HL-60 (cell line): ENCODE measurements around the gene KCNJ6.
"Not testable (repeated sequence)": the region's sequence is repeated elsewhere in the genome, so short reads cannot be mapped to it uniquely, and the experiment has no call there.

ENCODE experiments used
- DNase-seq, 2 experiments: peaks; one replicate each; pipeline ENCODE4 v3.0.0-alpha.2; 2010 to 2020; ENCODE audit warnings: low read depth in 1 of 2, low spot score in 1 of 2
- H3K27ac ChIP-seq: fragments of 250-450 bp; sonication (Bioruptor Pico); replicated peaks from 2 replicates; pipeline ENCODE4 v1.5.1; 2020; ENCODE audit warnings: mild to moderate bottlenecking, moderate library complexity
- H3K27me3 ChIP-seq: fragments of 250-450 bp; sonication (Bioruptor Pico); 2 replicates; pipeline ENCODE4 v1.5.1; 2021; ENCODE audit warnings: mild to moderate bottlenecking, moderate library complexity; ENCODE audit not compliant: insufficient read depth, poor library complexity, severe bottlenecking
- H3K4me3 ChIP-seq: replicated peaks from 2 replicates; pipeline ENCODE4 v1.5.1; 2011; ENCODE audit warnings: mild to moderate bottlenecking, control low read depth, low read length; ENCODE audit not compliant: insufficient read depth
- CTCF ChIP-seq: IDR thresholded peaks from one replicate; pipeline ENCODE4 v1.5.1; 2011; ENCODE audit warnings: low read length, control low read depth, inconsistent platforms; ENCODE audit not compliant: insufficient read depth
- GABPA ChIP-seq: IDR thresholded peaks from 2 replicates; pipeline ENCODE4 v1.6.1; 2012; ENCODE audit warnings: low read depth
- POLR2AphosphoS5 ChIP-seq: IDR thresholded peaks from 2 replicates; pipeline ENCODE4 v1.6.1; 2012; ENCODE audit warnings: low read depth
- REST ChIP-seq: IDR thresholded peaks from 2 replicates; pipeline ENCODE4 v1.6.1; 2012; ENCODE audit warnings: low read depth; ENCODE audit not compliant: insufficient replicate concordance
- SPI1 ChIP-seq: IDR thresholded peaks from 2 replicates; pipeline ENCODE4 v1.6.1; 2012; ENCODE audit warnings: low read depth, mild to moderate bottlenecking, borderline replicate concordance

KCNJ6 gene

GRCh38 chr21:37665230-37666024 is 250.8 kb downstream of the KCNJ6 start:
- no peak for DNase-seq
- Histone ChIP-seq H3K27me3 (peaks cover 2% of the 10 kb centered on the region), H3K4me3 (no peak overlapping the region), H3K27ac (no peak overlapping the region)
- TF ChIP-seq POLR2AphosphoS5: no peak
- TF ChIP-seq SPI1: no peak
- no peak for TF ChIP-seq GABPA
- no peak for TF ChIP-seq REST
- no peak for TF ChIP-seq CTCF

DNA sequence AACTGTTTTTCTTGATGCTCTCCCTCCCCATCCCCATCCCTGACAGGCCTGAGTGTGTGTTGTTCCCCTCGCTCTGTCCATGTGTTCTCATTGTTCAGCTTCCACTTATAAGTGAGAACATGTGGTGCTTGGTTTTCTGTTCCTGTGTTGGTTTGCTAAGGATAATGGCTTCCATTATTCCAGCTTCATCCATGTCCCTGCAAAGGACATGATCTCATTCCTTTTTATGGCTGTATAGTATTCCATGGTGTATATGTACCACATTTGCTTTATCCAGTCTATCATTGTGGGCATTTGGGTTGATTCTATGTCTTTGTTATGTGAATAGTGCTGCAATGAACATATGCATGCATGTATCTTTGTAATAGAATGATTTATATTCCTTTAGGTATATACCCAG is 254.0 kb downstream of the KCNJ6 start:
- DNase-seq, H3K4me3 ChIP-seq, H3K27me3 ChIP-seq, H3K27ac ChIP-seq: not testable (repeated sequence)

DNA sequence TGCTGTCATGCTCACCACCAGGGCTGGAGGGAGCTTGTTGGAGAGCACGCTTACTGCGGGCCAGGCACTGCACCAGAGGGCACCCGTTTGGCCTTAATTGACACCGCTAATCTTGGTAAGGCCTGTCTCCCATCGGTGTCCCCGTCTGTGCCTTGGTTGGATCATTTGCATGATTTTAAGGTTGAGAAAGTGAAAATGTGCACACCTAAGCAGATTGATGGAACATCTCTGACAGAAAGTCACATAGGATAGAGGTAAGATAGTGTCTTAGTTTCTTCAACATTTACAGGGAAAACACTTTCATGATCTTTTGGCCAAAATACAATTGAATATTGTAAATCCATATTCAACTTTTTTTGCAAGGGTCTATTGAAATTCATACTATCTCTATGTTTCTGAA is 255.5 kb downstream of the KCNJ6 start:
- H3K27me3 ChIP-seq: peaks cover 2% of the 10 kb centered on the region
- no peak for TF ChIP-seq SPI1
- TF ChIP-seq CTCF: no peak
- TF ChIP-seq REST: no peak
- no peak for TF ChIP-seq POLR2AphosphoS5
- TF ChIP-seq GABPA: no peak
- no peak for DNase-seq
- no peak overlapping the region for H3K4me3 ChIP-seq
- H3K27ac ChIP-seq: no peak overlapping the region

GRCh38 chr21:37659874-37660273 is 256.4 kb downstream of the KCNJ6 start:
- no peak for DNase-seq
- no peak overlapping the region for H3K4me3 ChIP-seq
- no peak overlapping the region for H3K27ac ChIP-seq
- H3K27me3 ChIP-seq: peaks cover 2% of the 10 kb centered on the region
- TF ChIP-seq POLR2AphosphoS5 (no peak), GABPA (no peak), REST (no peak), CTCF (no peak), SPI1 (no peak)
